ENCODE measurements around the gene NCOA1.

The NCOA1 gene

GRCh38 chr2:24742730-24743129, 251.7 kb downstream of the NCOA1 start:
- no peak for DNase-seq (ENCODE audit: low read depth)

- DNase-seq (ENCODE audit: low read depth), result no peak
Observed at GRCh38 chr2:24743924-24744323, 252.9 kb downstream of the NCOA1 start.

- no peak for DNase-seq (ENCODE audit: low read depth)
Observed at GRCh38 chr2:24744356-24744755, 253.3 kb downstream of the NCOA1 start.

- no peak for DNase-seq (ENCODE audit: low read depth)
Observed at GRCh38 chr2:24745825-24746224, 254.8 kb downstream of the NCOA1 start.

GRCh38 chr2:24747299-24747698, 256.2 kb downstream of the NCOA1 start:
- no peak for DNase-seq (ENCODE audit: low read depth)

GRCh38 chr2:24749069-24749691, 258.1 kb downstream of the NCOA1 start:
- peak; percentile 12 for DNase-seq (ENCODE audit: low read depth)

GRCh38 chr2:24754985-24755705, 264.1 kb downstream of the NCOA1 start:
- no peak for DNase-seq (ENCODE audit: low read depth)

- no peak for DNase-seq (ENCODE audit: low read depth)
Observed at GRCh38 chr2:24756789-24757188, 265.7 kb downstream of the NCOA1 start.

- DNase-seq (ENCODE audit: low read depth), result no peak
Observed at GRCh38 chr2:24761866-24762265, 270.8 kb downstream of the NCOA1 start.

- DNase-seq (ENCODE audit: low read depth), result no peak
Observed at GRCh38 chr2:24762518-24762917, 271.5 kb downstream of the NCOA1 start.

GRCh38 chr2:24763843-24764242, 272.8 kb downstream of the NCOA1 start:
- peak; percentile 9 for DNase-seq (ENCODE audit: low read depth)

- no peak for DNase-seq (ENCODE audit: low read depth)
Observed at GRCh38 chr2:24766609-24767008, 275.6 kb downstream of the NCOA1 start.

- DNase-seq (ENCODE audit: low read depth), result no peak
Observed at GRCh38 chr2:24768013-24768412, 277.0 kb downstream of the NCOA1 start.

GRCh38 chr2:24768601-24769000, 277.5 kb downstream of the NCOA1 start:
- no peak for DNase-seq (ENCODE audit: low read depth)

- peak; percentile 28 for DNase-seq (ENCODE audit: low read depth)
Observed at GRCh38 chr2:24771061-24771460, 280.0 kb downstream of the NCOA1 start.

- DNase-seq (ENCODE audit: low read depth), result peak; percentile 42
Observed at GRCh38 chr2:24771764-24772586, 280.9 kb downstream of the NCOA1 start.

- DNase-seq (ENCODE audit: low read depth), result no peak
Observed at GRCh38 chr2:24774373-24774772, 283.3 kb downstream of the NCOA1 start.

GRCh38 chr2:24779116-24779515, 288.1 kb downstream of the NCOA1 start:
- no peak for DNase-seq (ENCODE audit: low read depth)

- DNase-seq (ENCODE audit: low read depth), result no peak
Observed at GRCh38 chr2:24783641-24784040, 292.6 kb downstream of the NCOA1 start.

- no peak for DNase-seq (ENCODE audit: low read depth)
Observed at GRCh38 chr2:24785671-24786321, 294.7 kb downstream of the NCOA1 start.

- DNase-seq (ENCODE audit: low read depth), result no peak
Observed at GRCh38 chr2:24787532-24787931, 296.5 kb downstream of the NCOA1 start.

GRCh38 chr2:24788816-24789215, 297.8 kb downstream of the NCOA1 start:
- no peak for DNase-seq (ENCODE audit: low read depth)
